ENCODE results near the gene ADAMTS12.

ADAMTS12 gene

DNA sequence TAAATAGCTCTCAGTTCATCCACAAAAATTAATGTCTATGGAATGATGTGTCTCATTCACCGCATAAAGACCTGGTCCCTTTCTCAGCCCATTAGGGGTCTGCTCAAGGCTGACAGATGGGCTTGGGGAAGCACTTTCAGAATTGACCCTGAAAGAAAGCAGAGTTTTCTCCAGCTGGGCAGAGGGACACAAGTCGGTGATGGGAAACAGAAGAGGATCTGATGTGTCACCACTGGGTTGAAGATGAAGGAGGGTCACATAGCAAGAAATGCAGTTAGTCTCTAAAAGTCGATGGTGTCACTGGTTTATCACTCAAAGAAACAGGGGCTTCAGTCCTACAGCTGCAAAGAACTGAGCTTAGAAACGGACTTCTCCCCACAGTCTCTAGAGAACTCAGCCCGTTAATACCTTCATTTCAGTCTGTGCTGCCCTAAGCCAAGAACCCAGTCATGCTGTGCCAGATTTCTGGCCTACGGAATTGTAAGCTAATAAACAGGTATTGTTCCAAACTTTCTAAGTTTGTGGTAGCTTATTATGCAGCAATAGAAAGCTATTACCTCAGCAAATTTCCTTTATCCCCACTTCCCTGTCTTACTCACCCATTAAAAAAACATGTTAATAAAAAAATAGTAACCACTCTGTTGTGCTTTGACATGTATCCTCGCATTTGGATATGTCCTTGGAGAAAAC is 64.6 kb downstream of the ADAMTS12 start:
- TF ChIP-seq, protein P1, sequence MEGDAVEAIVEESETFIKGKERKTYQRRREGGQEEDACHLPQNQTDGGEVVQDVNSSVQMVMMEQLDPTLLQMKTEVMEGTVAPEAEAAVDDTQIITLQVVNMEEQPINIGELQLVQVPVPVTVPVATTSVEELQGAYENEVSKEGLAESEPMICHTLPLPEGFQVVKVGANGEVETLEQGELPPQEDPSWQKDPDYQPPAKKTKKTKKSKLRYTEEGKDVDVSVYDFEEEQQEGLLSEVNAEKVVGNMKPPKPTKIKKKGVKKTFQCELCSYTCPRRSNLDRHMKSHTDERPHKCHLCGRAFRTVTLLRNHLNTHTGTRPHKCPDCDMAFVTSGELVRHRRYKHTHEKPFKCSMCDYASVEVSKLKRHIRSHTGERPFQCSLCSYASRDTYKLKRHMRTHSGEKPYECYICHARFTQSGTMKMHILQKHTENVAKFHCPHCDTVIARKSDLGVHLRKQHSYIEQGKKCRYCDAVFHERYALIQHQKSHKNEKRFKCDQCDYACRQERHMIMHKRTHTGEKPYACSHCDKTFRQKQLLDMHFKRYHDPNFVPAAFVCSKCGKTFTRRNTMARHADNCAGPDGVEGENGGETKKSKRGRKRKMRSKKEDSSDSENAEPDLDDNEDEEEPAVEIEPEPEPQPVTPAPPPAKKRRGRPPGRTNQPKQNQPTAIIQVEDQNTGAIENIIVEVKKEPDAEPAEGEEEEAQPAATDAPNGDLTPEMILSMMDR (IDR thresholded peaks at IDR 0.05) = no peak

DNA sequence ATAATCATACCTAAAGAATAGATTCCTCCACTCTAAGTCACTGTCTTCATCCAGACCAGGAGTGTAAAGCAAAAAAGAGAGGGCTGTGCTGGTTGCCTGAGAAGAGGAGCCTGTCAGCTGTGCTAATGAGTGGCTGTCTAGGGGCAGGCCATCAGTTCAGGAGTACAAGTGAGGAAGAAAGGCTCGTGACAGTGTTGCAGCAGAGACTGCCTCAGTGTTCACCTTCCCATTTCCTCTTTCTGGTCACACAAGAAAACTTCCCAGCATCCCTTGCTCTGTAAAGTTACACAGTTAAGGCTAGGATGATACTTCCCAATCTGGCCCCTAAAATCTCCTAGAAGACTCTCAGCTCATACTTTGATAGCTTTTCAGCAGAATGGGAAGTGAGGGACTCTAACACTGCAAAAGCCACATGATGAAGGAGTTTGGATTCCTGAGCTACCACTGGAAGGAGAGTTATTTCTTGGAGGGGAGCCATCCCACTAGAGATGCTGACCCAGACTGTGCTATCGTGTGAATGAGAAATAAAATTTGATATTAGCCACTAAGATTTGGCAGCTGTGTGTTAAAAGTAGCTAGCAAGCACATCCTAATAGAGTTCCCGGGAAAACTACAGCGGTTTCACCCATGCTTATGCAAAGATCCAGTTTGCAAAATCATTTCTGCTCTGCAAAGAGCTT is 67.1 kb downstream of the ADAMTS12 start:
- TF ChIP-seq, protein P1 (IDR thresholded peaks at IDR 0.05) = no peak

DNA sequence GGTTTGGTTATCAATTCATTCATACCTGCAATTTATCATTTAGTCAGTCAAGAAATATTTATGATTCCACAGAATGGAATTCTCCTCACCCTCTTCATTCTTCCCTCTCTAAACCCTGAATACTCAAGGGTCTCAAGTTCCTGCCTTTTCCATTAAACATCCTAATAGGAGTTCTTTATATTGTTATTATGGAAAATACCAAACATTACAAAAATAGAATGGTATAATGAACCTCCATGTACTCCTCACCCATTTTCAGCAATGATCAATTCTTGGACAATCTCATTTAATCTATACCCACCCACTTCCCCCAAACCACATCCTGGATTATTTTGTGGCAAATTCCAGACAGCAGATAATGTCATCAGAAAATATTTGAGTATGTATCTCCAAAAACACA is 74.5 kb downstream of the ADAMTS12 start:
- TF ChIP-seq, protein P1 (IDR thresholded peaks at IDR 0.05) = no peak

DNA sequence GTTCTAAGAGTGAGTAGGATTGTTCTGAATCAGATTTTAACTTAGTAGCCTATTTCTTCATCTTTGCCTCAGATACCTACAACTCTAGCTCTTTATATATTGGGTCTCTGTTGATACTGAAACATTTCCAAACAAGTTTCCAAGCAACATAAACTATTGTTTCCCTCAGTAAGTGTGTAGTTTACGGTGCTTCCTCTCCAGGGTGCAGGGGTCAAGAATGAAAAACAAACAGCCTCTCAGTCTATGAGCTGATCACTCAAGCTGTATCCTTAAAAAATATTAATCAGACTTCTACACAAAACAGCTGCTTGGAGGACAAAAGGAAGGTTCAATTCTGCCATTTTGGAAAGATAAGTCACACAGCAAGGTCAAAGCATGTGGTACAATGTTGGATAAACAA is 75.0 kb downstream of the ADAMTS12 start:
- TF ChIP-seq, protein P1 (IDR thresholded peaks at IDR 0.05) = no peak

DNA sequence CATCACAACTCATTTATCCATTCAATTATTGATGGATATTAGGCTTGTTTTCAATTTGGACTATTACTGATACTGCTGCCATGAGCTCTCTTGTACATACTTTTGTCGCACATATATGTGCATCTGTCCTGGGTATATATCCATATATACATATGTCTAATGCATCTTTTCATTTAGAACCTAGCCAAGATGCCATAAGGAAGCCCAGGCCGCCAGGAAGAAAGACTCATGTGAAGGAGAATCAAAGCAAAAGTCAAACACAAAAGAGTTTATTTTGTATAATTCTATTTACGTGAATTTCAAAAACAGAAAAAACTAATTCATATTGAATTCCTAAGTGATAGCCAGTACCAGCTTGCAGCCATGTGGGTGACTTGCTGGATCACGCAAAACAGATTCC is 79.0 kb downstream of the ADAMTS12 start:
- TF ChIP-seq, protein P1 (IDR thresholded peaks at IDR 0.05) = no peak

DNA sequence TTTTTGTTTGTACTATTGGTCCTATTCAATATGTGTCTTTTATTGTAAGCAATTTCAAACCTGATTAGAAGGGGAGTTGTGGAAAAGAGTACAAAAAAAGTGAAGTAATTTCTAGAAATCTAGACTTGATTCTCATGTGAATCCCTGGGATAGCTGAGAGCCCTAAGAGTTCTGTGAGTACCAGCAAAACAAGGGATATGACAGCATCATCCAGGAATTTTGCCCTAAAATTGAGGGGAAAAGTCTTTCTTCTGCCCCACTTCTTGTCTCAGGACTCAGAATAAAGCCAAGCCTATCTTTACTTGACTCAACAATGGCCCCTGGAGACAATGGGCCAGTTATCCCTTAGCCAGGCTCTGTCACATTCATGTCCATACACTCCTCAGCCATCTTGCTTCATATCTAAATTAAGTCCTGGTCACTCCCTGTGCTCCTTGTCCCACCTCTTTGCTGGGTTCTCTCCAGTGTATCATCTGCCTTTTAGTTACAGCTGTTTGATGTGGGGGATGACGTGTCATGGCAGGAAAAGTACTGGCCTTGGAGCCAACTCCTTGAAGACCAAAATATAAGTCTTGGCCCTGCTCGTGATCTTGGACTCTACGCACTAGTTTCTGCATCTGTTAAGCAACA is 81.2 kb downstream of the ADAMTS12 start:
- TF ChIP-seq, protein P1 (IDR thresholded peaks at IDR 0.05) = no peak

DNA sequence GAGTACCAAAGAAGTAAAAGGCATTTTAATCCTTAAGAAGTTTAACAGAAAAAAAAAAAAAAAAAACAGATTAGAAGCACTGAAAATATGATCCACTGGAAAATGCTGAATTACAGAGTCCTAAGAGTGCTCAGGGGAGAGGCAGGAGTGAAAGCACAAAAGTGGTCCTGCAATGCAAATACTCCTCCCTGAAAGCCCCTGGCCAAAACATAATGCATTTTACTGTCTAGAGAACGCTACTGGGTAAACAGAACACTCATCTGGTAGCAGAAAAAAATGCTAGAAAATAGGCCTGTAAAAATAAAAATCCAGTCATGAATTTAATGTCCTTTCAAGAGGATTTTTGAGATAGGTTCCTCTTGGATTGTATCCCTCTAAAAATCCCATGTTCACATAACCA is 81.9 kb downstream of the ADAMTS12 start:
- TF ChIP-seq, protein P1 (IDR thresholded peaks at IDR 0.05) = no peak

All from LNCAP (cell line).